Fibroblast of lung (primary cell): ENCODE data around the gene FHL3. TPM values are rescaled to one million over a fixed set of nuclear protein-coding genes. Genes with fewer than 3 reads are reported as not detected.

ENCODE experiments used
- DNase-seq, 2 donors: peaks; one replicate each; pipeline versions ENCODE4 v3.0.0 to v3.0.0-alpha.2; 2010; ENCODE audit warnings: low read depth in 2 of 2
- H2AFZ ChIP-seq: 2 replicates; pipeline ENCODE4 v1.5.1; 2012; ENCODE audit warnings: low read length, control low read depth, inconsistent platforms
- H3K27ac ChIP-seq: 2 replicates; pipeline ENCODE4 v1.5.1; 2011; ENCODE audit warnings: low read length, control low read depth; ENCODE audit not compliant: insufficient read depth
- H3K27me3 ChIP-seq: 2 replicates; pipeline ENCODE4 v1.5.1; 2011; ENCODE audit warnings: mild to moderate bottlenecking, low read length; ENCODE audit not compliant: control insufficient read depth, insufficient read depth
- H3K36me3 ChIP-seq: 2 replicates; pipeline ENCODE4 v1.5.1; 2011; ENCODE audit warnings: low read length; ENCODE audit not compliant: control insufficient read depth, insufficient read depth
- H3K4me1 ChIP-seq: 2 replicates; pipeline ENCODE4 v1.5.1; 2011; ENCODE audit warnings: low read length; ENCODE audit not compliant: control insufficient read depth, insufficient read depth; ENCODE audit errors: extremely low read depth
- H3K4me2 ChIP-seq: 2 replicates; pipeline ENCODE4 v1.5.1; 2011; ENCODE audit warnings: low read length, control low read depth; ENCODE audit not compliant: insufficient read depth; ENCODE audit errors: extremely low read depth
- H3K4me3 ChIP-seq, 4 experiments: fragments of 200-600 bp in 1 of 4; sonication (generic) in 1 of 4; replicated peaks in 1 of 4; 2 replicates each; pipeline ENCODE4 v1.5.1; 2011 to 2016; ENCODE audit warnings: low read length in 4 of 4, low read depth in 3 of 4, mild to moderate bottlenecking in 3 of 4, control low read depth in 2 of 4, inconsistent platforms in 1 of 4, mixed read lengths in 1 of 4; ENCODE audit not compliant: insufficient read depth in 1 of 4; ENCODE audit errors: control extremely low read depth in 1 of 4
- H3K79me2 ChIP-seq: 2 replicates; pipeline ENCODE4 v1.5.1; 2012; ENCODE audit warnings: mild to moderate bottlenecking, low read length, inconsistent platforms; ENCODE audit not compliant: control insufficient read depth, insufficient read depth
- H3K9ac ChIP-seq: 2 replicates; pipeline ENCODE4 v1.5.1; 2011; ENCODE audit warnings: mild to moderate bottlenecking, low read length, control low read depth; ENCODE audit not compliant: insufficient read depth
- H3K9me3 ChIP-seq: 2 replicates; pipeline ENCODE4 v1.5.1; 2012; ENCODE audit warnings: low read depth, low read length; ENCODE audit not compliant: control insufficient read depth, insufficient read depth
- H4K20me1 ChIP-seq: 2 replicates; pipeline ENCODE4 v1.5.1; 2011; ENCODE audit warnings: low read length; ENCODE audit not compliant: control insufficient read depth, insufficient read depth; ENCODE audit errors: extremely low read depth
- CTCF ChIP-seq, 2 donors: IDR thresholded peaks in 1 of 2; conservative IDR thresholded peaks in 1 of 2; 1 replicate in 1 of 2; 2 replicates in 1 of 2; pipeline ENCODE4 v1.5.1; 2011 to 2012; ENCODE audit warnings: low read length in 2 of 2, control low read depth in 1 of 2, inconsistent platforms in 1 of 2, low read depth in 1 of 2, mild to moderate bottlenecking in 1 of 2
- EZH2 ChIP-seq: IDR thresholded peaks from 2 replicates; pipeline ENCODE4 v1.5.1; 2012; ENCODE audit warnings: low read length, control low read depth, mild to moderate bottlenecking; ENCODE audit errors: missing control alignments
- polyA plus RNA-seq, 2 donors: library from polyadenylated mRNA; depleted of rRNA in 1 of 2; stranded (reverse) in 1 of 2; unstranded in 1 of 2; fragments of >200 nt; gene quantifications; 2 replicates each; pipeline ENCODE4 v1.2.1, GENCODE V29; 2011 to 2012; ENCODE audit warnings: missing spikeins in 1 of 2
- total RNA-seq: library from RNA; depleted of rRNA; stranded (reverse); fragments of >200 nt; gene quantifications from 2 replicates; pipeline ENCODE4 v1.2.1, GENCODE V29; 2014

Gene FHL3
- total and polyA plus RNA-seq, 2 donors (not counting 1 experiment from before 2014, with no cell fraction given) = 13.9 to 25.0 TPM

- H3K79me2 ChIP-seq = peaks cover 18% of the 10 kb centered on the region
- peaks cover 20% of the 10 kb centered on the region for H3K36me3 ChIP-seq
- no peaks in the 10 kb centered on the region for H4K20me1 ChIP-seq
- no peak overlapping the region for H3K27ac ChIP-seq
- no peaks in the 10 kb centered on the region for H3K9me3 ChIP-seq
- no peak for TF ChIP-seq CTCF (conservative IDR thresholded peaks at IDR 0.05 in 1 of 2, IDR thresholded peaks at IDR 0.05 in 1 of 2; ENCODE audit: low read depth in 1 of 2, low read length in 2 of 2)
- TF ChIP-seq EZH2 = no peak
- DNase-seq = no peak
- no peak overlapping the region for H2AFZ ChIP-seq
- H3K4me3 ChIP-seq = no peak overlapping the region
- no peaks in the 10 kb centered on the region for H3K4me1 ChIP-seq
- H3K4me2 ChIP-seq = no peak overlapping the region
- H3K9ac ChIP-seq = no peak overlapping the region
- H3K27me3 ChIP-seq = no peaks in the 10 kb centered on the region
These were observed 15.1 kb upstream of the FHL3 start for GRCh38 chr1:38020396-38020795.

- peak in 1 of 2 donors; percentile 75 for DNase-seq
- H3K4me3 ChIP-seq = no peak overlapping the region
- peaks cover 19% of the 10 kb centered on the region for H3K36me3 ChIP-seq
- H3K9me3 ChIP-seq = no peaks in the 10 kb centered on the region
- no peak overlapping the region for H2AFZ ChIP-seq
- no peak overlapping the region for H3K4me2 ChIP-seq
- H4K20me1 ChIP-seq = no peaks in the 10 kb centered on the region
- peaks cover 33% of the 10 kb centered on the region for H3K79me2 ChIP-seq
- TF ChIP-seq EZH2 = no peak
- peak; percentile 68 to 74 for TF ChIP-seq CTCF (conservative IDR thresholded peaks at IDR 0.05 in 1 of 2, IDR thresholded peaks at IDR 0.05 in 1 of 2; ENCODE audit: low read depth in 1 of 2, low read length in 2 of 2)
- peaks cover 2% of the 10 kb centered on the region for H3K4me1 ChIP-seq
- H3K27ac ChIP-seq = no peak overlapping the region
- no peak overlapping the region for H3K9ac ChIP-seq
- H3K27me3 ChIP-seq = no peaks in the 10 kb centered on the region
These were observed 13.6 kb upstream of the FHL3 start for GRCh38 chr1:38018864-38019343.

- TF ChIP-seq CTCF (conservative IDR thresholded peaks at IDR 0.05 in 1 of 2, IDR thresholded peaks at IDR 0.05 in 1 of 2; ENCODE audit: low read depth in 1 of 2, low read length in 2 of 2) = no peak
- TF ChIP-seq EZH2 = no peak
- Histone ChIP-seq H3K4me1 (peaks cover 3% of the 10 kb centered on the region), H3K79me2 (peaks cover 46% of the 10 kb centered on the region), H3K27ac (peak overlapping the region; percentile 67), H3K36me3 (peaks cover 13% of the 10 kb centered on the region), H3K9me3 (no peaks in the 10 kb centered on the region), H3K4me3 (peak overlapping the region in 2 of 4 experiments; percentile 11 to 14), H3K27me3 (no peaks in the 10 kb centered on the region), H3K4me2 (peak overlapping the region; percentile 40), H4K20me1 (no peaks in the 10 kb centered on the region), H2AFZ (no peak overlapping the region), H3K9ac (no peak overlapping the region)
- DNase-seq = peak in 1 of 2 donors; percentile 44
These were observed 10.8 kb upstream of the FHL3 start for GRCh38 chr1:38015978-38016725.
